ENCODE results near the gene PHKB.
"Not testable (repeated sequence)": the region's sequence is repeated elsewhere in the genome, so short reads cannot be mapped to it uniquely, and the experiment has no call there.

The PHKB gene

DNA sequence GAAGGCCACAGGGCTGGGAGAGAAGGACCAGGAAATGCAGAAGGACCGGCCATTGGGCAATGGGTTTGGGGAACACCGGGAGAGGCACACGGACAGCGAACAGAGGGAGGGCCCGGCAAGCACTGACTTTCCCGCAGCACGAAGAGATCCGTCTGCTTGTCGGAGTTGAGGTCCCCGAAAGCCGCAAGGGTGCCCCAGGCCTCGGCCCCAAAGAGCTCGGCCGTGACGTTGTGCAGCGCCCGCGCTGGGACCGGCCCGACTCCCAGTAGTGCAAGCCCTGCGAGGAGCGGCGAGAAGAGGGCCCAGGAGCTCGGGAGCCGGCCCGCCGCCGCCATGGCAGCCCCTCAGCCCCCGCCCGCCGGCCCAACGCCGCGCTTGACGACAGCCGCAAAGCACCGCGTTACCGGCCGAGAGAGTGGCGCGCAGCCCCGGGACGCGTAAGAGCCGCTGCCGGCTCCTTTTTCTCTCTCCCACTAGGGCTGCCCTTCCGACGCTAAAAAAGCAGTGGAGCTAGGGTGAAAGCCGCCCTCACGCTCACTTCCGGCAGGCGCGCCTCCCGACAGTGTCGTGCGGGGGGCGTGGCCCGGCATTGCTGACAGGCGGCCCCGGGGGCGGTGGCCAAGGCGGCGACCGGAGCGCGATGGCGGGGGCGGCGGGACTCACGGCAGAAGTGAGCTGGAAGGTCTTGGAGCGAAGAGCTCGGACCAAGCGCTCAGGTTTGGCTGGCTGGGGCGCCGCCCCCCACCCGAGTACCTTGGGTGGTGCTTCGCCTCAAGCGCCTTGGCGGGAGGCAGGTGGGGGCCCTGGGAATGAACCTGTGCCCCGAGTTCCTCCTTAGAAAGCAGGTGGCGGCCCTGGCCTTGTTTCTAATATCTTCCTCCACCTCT is at the start of gene PHKB, which contains the start of gene ITFG1:
Gene PHKB, plus strand, starts transcription at position 621 of the 887 bp plus-strand sequence. Its CDS starts 20 bp downstream, at position 641.
Gene ITFG1, minus strand, starts transcription at position 353 of the 887 bp plus-strand sequence. Its CDS starts 18 bp downstream, at position 335.
- peak; percentile 87 to 91 for DNase-seq (ENCODE audit: low read depth in 2 of 2)

GRCh38 chr16:47413041-47413440 is 48.1 kb upstream of the PHKB start:
- DNase-seq (ENCODE audit: low read depth in 2 of 2): no peak

GRCh38 chr16:47416869-47417268 is 44.3 kb upstream of the PHKB start:
- no peak for DNase-seq (ENCODE audit: low read depth in 2 of 2)

GRCh38 chr16:47424846-47425245 is 36.3 kb upstream of the PHKB start:
- DNase-seq (ENCODE audit: low read depth in 2 of 2): no peak

DNA sequence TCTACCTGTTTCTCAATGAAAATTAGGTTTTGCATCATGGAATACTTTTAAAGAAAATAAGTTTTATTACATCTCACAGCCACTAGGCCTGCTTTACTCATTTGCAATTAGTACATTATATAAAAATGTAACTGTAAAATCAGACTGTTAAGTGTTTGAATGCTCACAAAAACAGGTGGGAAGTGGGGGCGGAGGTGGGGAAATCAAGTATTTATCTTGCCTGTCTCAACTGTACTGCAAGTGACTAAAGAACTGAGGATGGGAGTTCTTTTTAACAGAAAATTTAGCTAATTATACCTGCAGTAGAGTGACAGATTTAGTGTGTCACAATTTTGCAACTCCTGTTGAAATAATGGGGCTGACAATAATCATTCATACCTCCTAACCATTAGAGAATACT is 34.3 kb upstream of the PHKB start:
- DNase-seq (ENCODE audit: low read depth in 2 of 2): no peak

- no peak for DNase-seq (ENCODE audit: low read depth in 2 of 2)
These were observed 29.2 kb upstream of the PHKB start for GRCh38 chr16:47431960-47432359.

GRCh38 chr16:47434274-47434673 is 26.9 kb upstream of the PHKB start:
- DNase-seq (ENCODE audit: low read depth in 2 of 2): not testable (repeated sequence)

DNA sequence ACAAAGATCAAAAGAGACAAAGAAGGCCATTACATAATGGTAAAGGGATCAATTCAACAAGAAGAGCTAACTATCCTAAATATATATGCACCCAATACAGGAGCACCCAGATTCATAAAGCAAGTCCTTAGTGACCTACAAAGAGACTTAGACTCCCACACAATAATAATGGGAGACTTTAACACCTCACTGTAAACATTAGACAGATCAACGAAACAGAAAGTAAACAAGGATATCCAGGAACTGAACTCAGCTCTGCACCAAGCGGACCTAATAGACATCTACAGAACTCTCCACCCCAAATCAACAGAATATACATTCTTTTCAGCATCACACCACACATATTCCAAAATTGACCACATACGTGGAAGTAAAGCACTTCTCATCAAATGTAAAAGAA is 21.1 kb upstream of the PHKB start:
- not testable (repeated sequence) for DNase-seq (ENCODE audit: low read depth in 2 of 2)

DNA sequence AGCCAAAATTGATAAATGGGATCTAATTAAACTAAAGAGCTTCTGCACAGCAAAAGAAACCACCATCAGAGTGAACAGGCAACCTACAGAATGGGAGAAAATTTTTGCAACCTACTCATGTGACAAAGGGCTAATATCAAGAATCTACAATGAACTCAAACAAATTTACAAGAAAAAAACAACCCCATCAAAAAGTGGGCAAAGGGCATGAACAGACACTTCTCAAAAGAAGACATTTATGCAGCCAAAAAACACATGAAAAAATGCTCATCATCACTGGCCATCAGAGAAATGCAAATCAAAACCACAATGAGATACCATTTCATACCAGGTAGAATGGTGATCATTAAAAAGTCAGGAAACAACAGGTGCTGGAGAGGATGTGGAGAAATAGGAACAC is 18.2 kb upstream of the PHKB start:
- DNase-seq (ENCODE audit: low read depth in 2 of 2): not testable (repeated sequence)

- no peak for DNase-seq (ENCODE audit: low read depth in 2 of 2)
These were observed 14.7 kb upstream of the PHKB start for GRCh38 chr16:47446431-47446830.

DNA sequence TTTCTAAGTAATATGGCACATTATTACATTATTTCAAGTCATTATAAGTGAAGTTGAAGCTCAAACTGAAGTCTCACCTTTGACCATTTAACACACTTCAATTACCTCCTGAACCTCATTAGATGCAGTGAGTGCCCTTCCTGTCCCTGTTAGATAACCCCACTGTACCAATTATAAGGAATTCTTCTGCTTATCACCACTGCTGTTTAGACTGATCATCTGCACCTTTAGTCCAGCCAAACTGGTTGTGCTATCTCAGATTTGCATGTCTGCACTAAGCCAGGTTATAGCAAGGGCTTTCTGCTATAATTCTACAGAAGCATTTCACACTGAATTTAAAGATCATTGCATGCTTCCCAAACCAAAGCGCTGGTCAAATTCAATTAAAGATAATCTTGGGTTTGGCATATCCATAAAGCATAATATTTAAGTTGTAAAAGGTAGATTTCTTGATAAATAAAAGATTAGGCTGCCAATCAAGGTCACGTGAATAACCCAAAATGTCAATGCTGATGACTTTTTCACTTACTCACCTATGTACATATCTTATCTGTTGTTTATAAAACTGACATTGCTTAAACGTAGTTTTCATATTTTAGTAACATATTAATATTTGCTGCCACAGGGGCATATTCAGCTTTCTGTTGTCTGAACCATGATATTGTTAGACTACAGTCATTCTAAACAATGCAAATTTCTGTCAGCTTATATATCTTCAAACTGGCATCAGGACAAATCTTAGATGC is 12.1 kb upstream of the PHKB start:
- no peak for DNase-seq (ENCODE audit: low read depth in 2 of 2)

DNA sequence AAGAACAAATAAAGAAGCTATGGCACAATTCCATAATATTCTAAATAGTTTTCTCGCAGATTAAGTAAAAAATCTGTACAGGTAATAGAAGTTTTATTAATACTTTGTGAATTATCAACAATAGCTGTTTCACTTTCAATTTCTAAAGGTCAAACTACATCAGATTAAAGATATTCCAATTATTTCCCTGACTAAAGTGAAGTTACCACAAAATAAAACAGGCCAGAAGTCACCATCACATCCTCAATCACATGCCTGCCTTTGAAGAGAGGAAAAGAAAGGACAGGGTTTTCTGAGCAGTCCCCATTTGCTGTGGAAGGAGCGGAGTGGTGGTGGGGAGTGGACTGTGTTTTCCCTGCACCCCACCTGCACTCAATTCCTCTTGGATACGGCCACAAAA is 11.3 kb upstream of the PHKB start:
- no peak for DNase-seq (ENCODE audit: low read depth in 2 of 2)

- no peak for DNase-seq (ENCODE audit: low read depth in 2 of 2)
These were observed 2.8 kb upstream of the PHKB start for GRCh38 chr16:47458331-47458730.

- no peak for DNase-seq (ENCODE audit: low read depth in 2 of 2)
These were observed 1.5 kb upstream of the PHKB start for GRCh38 chr16:47459603-47460002.

- DNase-seq (ENCODE audit: low read depth in 2 of 2): no peak
These were observed 796 bp upstream of the PHKB start for GRCh38 chr16:47460359-47460710.

DNA sequence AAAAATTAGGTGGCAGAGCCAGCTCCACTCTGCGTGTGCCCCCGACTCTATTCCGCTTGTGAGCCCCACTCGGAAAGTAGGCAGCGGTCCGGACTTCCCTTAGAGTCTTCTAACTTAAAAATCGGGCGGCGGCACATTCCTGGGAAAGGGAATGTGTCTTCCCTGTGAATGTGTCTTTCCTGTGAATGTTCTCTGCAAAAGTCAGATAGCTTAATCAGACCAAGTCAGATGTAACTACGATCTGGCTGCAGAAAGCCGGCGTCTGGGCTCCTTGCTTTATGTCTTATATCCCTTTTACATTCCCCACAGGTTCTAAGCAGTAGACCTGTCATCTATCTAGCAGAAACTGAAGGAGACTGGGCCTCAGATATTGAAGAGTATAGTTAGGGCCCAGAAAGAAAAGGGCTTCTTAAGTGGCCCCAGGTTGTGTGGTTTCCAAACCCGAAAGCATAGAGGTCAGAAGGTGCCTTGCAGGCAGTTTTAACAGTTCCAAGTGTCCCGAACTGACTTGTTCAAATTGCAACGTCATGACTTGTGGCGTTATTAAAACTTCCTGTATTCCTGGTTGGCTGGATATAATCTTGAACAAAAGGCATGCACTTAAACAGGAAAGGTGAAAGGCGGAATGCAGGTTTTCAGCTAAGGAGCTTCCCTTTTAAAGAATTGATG is 601 bp downstream of the PHKB start:
- no peak for DNase-seq (ENCODE audit: low read depth in 2 of 2)

DNA sequence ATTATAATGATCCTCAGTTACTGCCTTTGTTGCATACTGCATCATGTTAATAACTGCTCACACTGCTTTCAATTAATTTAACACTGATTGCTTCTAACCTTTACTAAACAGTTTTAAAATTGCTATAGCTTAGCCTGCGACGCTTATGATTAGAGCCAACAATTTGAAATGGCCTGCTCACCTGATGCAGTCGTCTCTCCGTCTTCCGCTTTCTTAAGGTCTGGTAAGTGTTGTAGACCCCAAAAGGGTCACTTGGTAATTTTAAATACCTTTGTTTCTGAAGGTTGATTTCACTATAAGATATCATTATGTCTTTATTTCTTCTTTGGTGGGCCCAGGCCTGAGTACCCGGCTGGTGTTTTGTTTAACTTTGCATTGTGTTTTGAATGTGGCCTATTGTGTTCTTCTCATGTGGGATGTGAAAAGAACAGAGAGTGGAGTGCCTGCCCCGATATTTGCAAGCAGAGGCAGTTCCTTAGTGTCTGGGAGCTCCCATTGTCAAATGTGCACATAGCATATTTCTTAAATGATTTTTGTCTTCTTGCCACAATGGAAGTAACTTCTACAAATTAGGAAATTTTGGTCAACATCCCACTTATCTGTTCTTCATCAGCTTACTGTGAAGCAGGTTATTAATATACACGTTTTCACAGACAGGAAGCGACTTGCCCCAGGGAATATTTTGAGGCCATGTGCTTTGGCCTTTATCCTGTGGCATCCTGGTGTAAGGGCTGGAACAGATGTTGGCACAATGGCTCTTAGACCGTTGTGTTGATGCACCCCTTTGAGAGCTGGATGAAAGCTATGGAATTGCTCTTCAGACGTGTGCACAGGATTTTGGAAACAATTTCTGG is 2.9 kb downstream of the PHKB start:
- DNase-seq (ENCODE audit: low read depth in 2 of 2): no peak

DNA sequence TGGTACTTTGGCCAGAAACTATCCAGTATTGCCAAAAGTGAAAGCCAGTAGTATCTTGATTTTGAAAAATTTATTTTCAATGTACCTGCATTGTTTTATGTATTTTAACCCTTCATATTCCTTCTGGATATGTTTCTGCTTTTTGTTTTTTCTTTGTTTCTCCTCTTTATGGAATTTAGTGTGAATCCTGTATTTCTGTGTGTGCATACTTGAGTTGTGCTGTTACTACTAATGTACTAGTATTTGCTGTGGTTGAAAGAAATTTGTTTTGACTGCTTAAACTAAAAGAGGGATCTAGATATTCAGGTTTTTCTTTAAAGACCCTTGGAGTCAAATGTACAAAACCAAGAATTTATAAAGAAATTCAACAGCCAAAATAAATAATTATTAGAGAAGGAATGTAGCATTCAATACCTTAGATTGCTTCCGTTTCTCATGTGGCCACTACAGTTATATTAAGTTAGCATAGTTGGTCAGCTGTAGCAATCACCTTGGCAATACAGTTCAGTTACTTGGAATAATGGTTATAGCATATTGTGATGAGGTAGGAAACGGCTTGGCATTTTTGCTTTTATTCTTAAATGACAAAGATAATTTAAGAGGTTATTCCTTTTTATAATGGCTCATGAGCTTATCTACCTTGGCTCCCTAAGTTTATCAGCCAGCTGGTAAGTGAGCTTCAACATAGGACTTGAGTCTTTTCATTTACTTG is 4.9 kb downstream of the PHKB start:
- no peak for DNase-seq (ENCODE audit: low read depth in 2 of 2)

DNA sequence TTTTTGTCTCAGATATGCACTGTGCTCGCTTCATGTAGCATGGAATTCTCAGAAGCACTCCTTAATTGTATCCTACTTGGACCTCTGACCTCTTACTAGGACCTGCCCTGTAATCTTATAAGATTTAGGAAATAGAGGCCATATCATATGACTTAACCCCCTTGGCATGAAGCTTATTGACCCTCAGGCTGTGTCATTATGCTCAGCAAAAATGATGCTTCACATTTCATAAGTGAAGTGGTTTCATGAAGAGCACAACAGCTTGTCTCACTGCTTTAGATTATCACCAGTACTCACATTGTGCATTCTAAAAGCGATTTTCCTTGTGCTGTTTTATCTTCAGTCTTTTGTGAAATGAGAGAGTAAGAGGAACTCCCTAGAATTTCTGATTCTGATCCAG is 6.4 kb downstream of the PHKB start:
- DNase-seq (ENCODE audit: low read depth in 2 of 2): no peak

- DNase-seq (ENCODE audit: low read depth in 2 of 2): not testable (repeated sequence)
These were observed 7.0 kb downstream of the PHKB start for GRCh38 chr16:47468070-47468689.
